Measurements from ENCODE around the gene MYH9.
"Not testable (repeated sequence)": the region's sequence is repeated elsewhere in the genome, so short reads cannot be mapped to it uniquely, and the experiment has no call there.

The MYH9 gene

DNA sequence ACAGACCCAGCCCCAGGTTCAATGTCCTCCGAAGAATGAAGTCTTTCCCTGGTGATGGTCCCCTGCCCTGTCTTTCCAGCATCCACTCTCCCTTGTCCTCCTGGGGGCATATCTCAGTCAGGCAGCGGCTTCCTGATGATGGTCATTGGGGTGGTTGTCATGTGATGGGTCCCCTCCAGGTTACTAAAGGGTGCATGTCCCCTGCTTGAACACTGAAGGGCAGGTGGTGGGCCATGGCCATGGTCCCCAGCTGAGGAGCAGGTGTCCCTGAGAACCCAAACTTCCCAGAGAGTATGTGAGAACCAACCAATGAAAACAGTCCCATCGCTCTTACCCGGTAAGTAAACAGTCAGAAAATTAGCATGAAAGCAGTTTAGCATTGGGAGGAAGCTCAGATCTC, 120.7 kb downstream of the MYH9 start:
- DNase-seq (ENCODE audit: low read depth): no peak

- DNase-seq (ENCODE audit: low read depth): not testable (repeated sequence)
These were observed 123.7 kb downstream of the MYH9 start for GRCh38 chr22:36263886-36264664.

DNA sequence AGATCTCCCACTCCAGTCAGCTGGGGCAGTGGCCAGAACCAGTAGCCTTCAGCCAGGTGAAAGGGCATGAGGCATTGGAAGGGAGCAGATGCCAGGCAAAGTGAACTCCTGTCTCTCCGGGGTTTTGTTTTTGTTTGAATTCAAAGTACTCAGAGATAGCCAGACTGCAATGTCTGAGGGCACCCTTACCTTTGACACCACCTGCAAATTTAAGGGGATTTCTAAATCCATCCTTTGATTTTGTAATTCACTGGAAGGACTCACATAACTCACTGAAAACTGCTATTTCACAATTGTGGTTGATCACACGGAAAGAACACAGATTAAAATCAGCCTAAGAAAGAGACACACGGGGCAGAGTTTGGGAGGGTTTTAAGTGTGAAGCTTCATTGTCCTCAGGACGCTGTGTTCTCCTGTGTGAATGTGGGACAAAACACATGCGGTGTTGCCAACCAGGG, 124.5 kb downstream of the MYH9 start:
- DNase-seq (ENCODE audit: low read depth): not testable (repeated sequence)

GRCh38 chr22:36262307-36262706, 125.5 kb downstream of the MYH9 start:
- not testable (repeated sequence) for DNase-seq (ENCODE audit: low read depth)

GRCh38 chr22:36261675-36262074, 126.1 kb downstream of the MYH9 start:
- not testable (repeated sequence) for DNase-seq (ENCODE audit: low read depth)

- DNase-seq (ENCODE audit: low read depth): no peak
These were observed 128.0 kb downstream of the MYH9 start for GRCh38 chr22:36259615-36260300.

GRCh38 chr22:36258701-36259614, 128.8 kb downstream of the MYH9 start:
- no peak for DNase-seq (ENCODE audit: low read depth)

GRCh38 chr22:36257948-36258670, 129.7 kb downstream of the MYH9 start:
- DNase-seq (ENCODE audit: low read depth): no peak

DNA sequence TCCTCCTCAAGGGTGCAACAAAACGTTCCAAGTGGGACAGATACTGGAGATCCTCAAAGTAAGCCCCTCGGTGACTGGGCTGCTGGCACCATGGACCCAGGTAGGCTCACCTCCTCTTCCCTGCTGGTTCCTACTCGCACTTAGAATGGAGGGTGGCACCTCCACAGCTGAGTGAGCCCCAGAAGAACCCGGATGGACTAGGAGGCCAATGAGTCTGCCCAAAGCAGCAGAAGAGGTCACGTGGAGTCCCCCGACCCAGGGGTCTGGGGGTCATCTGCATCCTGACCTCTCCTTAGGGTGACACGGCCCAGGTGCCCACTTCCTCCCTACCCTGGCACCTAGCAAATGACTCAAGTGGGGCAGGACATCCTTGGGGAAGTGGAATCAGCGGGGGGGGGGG, 130.5 kb downstream of the MYH9 start:
- DNase-seq (ENCODE audit: low read depth): no peak

DNA sequence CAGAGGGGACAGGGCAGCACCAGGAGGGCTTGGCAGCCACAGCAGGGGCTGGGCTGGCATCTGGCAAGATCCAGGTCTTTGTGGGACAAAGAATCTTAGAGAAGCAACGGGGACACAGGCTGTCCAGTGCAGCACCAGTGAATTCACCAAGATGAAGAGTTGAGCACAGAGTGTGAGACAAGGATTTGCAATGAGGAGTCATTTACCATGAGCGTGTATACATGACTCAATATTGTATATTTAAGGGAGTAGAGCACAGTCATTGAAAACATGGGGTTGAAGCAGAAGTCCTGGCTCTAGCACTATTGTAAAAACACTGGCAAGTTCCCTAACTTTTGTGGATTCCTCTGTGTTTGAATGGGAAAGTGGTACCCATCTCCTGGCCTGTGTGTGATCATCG, 131.3 kb downstream of the MYH9 start:
- DNase-seq (ENCODE audit: low read depth): no peak

DNA sequence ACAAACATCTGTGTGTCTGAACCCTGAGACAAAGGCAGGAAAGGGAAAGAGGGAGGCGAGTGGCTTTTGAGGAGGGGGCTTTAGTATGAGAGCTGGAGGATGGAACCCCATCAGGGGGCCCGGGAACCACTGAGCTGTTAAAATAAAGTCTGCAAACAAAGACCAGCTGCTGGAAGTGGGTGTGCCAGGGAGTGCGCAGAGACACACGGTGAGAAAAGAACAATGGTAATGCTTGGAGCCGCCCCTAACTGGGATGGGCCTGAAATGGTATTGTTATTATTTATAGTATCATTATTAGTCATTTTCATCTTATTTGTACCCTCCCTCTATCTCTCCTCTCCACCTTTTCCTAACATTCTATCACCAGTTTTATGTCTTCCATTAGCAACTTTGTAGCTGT, 132.2 kb downstream of the MYH9 start:
- not testable (repeated sequence) for DNase-seq (ENCODE audit: low read depth)

DNA sequence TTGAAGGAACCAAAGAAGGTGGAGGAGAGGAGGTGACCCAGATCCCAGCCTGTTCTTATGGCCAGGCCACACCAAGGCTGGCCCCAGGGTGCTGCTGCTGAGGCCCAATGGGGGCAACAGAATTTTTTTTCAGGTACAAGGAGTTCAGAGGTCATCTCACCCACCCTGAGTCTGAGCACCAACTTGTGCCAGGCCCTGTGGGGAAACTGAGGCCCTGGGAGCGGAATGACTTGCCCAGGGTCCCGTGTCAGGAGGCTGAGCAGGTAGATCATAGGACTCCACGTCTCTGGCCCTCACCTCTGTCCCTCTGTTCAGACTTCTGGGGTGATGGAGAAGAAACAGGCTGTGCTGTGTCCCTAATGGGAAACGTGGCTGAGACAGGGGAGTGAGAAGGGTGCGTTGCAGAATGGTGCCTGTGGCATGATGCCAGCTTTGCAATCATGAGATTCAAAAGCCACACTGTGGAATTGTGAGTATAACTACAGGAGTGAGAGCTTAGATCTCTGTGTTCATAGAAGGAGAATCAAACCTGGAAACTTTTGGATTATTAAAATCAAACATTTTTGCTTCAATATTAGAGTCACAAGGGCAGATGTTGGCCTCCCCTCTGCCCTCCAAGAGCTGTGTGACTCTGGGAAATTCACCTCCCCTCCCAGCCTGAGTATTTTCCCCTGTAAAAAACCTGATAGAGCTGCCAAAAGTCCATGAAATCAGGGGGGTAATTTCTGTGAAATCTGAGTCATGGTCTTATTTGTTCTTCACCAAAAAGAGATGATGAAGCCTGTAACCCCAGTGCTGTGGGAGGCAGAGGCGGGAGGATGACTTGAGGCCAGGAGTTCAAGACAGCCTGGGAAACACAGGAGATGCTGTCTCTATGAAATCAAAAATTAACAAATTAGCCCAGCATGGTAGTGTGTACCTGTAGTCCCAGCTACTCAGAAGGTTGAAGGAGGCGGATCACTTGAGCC, 134.0 kb downstream of the MYH9 start:
- DNase-seq (ENCODE audit: low read depth): no peak

GRCh38 chr22:36252754-36253522, 134.8 kb downstream of the MYH9 start, which contains the start of gene APOL1:
Gene APOL1, plus strand, starts transcription at chr22:36253133. Its CDS starts 1,823 bp downstream, at chr22:36254956.
- no peak for DNase-seq (ENCODE audit: low read depth)

GRCh38 chr22:36251979-36252608, 135.7 kb downstream of the MYH9 start:
- DNase-seq (ENCODE audit: low read depth): not testable (repeated sequence)

- not testable (repeated sequence) for DNase-seq (ENCODE audit: low read depth)
These were observed 137.3 kb downstream of the MYH9 start for GRCh38 chr22:36250292-36250960.

DNA sequence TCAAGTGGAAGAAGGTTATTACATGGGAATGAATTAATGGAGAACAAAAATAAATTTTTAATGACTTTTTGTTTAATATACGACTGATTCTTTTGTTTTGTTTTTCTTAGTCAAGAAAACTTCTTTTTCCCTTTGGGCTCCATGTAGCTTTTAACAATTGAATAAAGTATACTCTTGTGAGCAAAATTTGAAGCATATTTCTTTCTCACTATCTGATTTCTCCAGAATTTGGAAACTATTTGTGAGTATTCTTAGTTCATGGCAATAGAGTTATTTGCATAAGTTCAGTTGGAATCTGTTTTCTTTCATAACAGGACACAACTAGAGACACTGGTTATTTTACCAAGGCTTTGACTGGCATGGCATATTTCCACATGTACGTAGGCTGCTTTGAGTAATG, 138.6 kb downstream of the MYH9 start:
- no peak for DNase-seq (ENCODE audit: low read depth)

DNA sequence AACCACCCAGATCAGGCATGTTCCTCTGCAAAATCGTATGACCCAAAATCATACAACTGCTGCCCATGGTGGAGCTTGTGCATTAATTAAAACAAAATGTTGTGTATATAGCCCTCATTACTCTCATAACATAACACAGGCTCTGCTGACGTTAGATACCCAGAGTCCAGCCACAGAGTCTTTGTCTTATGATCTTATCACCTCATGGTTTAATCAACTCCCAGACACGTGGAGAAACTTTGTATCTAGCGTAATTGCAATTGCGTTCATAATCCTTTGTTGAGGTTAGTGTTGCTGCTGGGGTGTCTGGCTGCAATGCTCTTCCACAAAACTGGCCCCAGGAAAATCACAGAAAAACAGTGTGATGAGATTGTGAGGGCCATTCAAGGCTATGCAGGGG, 139.8 kb downstream of the MYH9 start:
- DNase-seq (ENCODE audit: low read depth): no peak

GRCh38 chr22:36246718-36247117, 141.0 kb downstream of the MYH9 start:
- DNase-seq (ENCODE audit: low read depth): no peak
